Measurements from ENCODE around the gene GUCY1A1. TPM values are rescaled to one million over a fixed set of nuclear protein-coding genes. Genes with fewer than 3 reads are reported as not detected.
"Not testable (repeated sequence)": the region's sequence is repeated elsewhere in the genome, so short reads cannot be mapped to it uniquely, and the experiment has no call there.

Gene GUCY1A1, protein sequence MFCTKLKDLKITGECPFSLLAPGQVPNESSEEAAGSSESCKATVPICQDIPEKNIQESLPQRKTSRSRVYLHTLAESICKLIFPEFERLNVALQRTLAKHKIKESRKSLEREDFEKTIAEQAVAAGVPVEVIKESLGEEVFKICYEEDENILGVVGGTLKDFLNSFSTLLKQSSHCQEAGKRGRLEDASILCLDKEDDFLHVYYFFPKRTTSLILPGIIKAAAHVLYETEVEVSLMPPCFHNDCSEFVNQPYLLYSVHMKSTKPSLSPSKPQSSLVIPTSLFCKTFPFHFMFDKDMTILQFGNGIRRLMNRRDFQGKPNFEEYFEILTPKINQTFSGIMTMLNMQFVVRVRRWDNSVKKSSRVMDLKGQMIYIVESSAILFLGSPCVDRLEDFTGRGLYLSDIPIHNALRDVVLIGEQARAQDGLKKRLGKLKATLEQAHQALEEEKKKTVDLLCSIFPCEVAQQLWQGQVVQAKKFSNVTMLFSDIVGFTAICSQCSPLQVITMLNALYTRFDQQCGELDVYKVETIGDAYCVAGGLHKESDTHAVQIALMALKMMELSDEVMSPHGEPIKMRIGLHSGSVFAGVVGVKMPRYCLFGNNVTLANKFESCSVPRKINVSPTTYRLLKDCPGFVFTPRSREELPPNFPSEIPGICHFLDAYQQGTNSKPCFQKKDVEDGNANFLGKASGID
- total RNA-seq = 84.0 TPM

- DNase-seq (ENCODE audit: low read depth in 2 of 3, low spot score in 2 of 3) = peak in 1 of 3 donors; percentile 71
These were observed at the start of gene GUCY1A1 for GRCh38 chr4:155666344-155667221. GUCY1A1 (plus strand) TSS chr4:155666848; CDS start chr4:155696868, 30,020 bp downstream.

DNA sequence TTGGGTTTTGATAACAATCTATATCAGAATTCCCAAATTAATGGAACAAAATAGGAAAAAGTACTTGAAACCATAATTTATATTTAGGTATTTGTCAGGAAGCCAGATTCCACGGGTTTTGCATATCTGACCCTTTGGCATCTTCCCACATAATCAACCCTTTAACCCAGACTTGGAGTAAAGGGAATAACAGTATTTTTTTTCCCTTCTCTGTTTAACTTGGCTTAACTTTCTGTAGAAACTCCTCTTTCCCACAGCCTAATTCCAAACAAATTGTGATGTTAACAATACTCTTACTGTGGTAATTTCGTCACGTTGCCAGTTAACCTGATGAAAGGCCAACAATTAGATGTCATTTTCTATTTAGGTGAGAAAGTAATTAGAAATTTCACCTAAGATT is 49.4 kb upstream of the GUCY1A1 start:
- no peak for DNase-seq (ENCODE audit: low read depth in 2 of 3, low spot score in 2 of 3)

GRCh38 chr4:155618183-155618838 is 48.3 kb upstream of the GUCY1A1 start:
- DNase-seq (ENCODE audit: low read depth in 2 of 3, low spot score in 2 of 3) = no peak

DNA sequence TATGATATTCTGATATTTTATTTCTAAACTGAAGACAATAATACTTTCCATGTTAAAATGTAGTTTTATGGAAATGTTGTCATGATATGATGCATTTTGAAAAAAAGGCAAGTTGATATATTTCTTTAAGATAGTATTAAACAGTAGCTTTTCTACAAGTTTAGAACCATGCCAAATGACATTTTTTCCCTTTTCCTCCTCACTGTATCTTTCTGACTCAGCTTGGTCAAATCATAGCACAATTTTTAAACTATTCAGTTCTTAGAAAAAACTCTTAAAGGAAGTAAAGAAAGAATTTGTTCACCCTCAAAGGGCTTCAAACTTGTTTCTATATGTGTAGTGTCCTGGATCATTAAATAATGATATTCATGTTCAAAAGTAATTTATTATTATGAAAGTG is 46.0 kb upstream of the GUCY1A1 start:
- no peak for DNase-seq (ENCODE audit: low read depth in 2 of 3, low spot score in 2 of 3)

- no peak for DNase-seq (ENCODE audit: low read depth in 2 of 3, low spot score in 2 of 3)
These were observed 42.2 kb upstream of the GUCY1A1 start for GRCh38 chr4:155624478-155624877.

- DNase-seq (ENCODE audit: low read depth in 2 of 3, low spot score in 2 of 3) = no peak
These were observed 40.1 kb upstream of the GUCY1A1 start for GRCh38 chr4:155626561-155626960.

DNA sequence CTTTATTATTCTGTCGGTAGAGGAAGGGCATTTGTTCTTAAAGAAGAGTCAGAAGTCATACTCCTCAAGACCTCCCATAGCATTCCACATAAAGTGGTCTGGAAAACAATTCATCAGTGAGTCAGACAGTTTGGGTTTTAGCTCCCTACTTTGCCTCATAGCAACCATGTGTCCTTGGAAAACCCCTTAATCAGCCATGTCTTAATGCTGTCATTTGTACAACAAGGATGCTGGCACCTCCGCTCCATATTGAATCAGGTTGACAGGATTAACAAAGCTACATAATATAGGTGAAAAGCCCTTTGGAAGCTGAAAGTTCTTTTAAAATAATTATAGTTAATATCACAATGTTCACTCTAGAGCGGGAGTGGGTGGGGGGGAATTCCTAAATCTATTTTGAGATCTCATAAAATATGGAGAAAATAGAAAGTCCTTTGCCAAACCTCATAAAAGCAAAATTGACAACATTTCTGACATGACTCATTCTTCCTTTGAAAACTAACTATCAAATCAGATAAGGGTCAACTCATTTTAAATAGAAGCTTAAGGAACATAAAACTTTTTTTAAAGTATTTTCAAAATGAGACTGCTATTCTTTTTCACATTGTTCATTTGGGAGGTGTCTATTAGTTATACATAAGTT is 37.3 kb upstream of the GUCY1A1 start:
- no peak for DNase-seq (ENCODE audit: low read depth in 2 of 3, low spot score in 2 of 3)

GRCh38 chr4:155629956-155630355 is 36.7 kb upstream of the GUCY1A1 start:
- no peak for DNase-seq (ENCODE audit: low read depth in 2 of 3, low spot score in 2 of 3)

- no peak for DNase-seq (ENCODE audit: low read depth in 2 of 3, low spot score in 2 of 3)
These were observed 34.3 kb upstream of the GUCY1A1 start for GRCh38 chr4:155632310-155632840.

GRCh38 chr4:155638195-155638965 is 28.3 kb upstream of the GUCY1A1 start:
- peak in 2 of 3 donors; percentile 50 to 79 for DNase-seq (ENCODE audit: low read depth in 2 of 3, low spot score in 2 of 3)

GRCh38 chr4:155639704-155640523 is 26.7 kb upstream of the GUCY1A1 start:
- DNase-seq (ENCODE audit: low read depth in 2 of 3, low spot score in 2 of 3) = peak in 2 of 3 donors; percentile 65 to 88

GRCh38 chr4:155640751-155641150 is 25.9 kb upstream of the GUCY1A1 start:
- DNase-seq (ENCODE audit: low read depth in 2 of 3, low spot score in 2 of 3) = no peak

GRCh38 chr4:155643087-155643486 is 23.6 kb upstream of the GUCY1A1 start:
- no peak for DNase-seq (ENCODE audit: low read depth in 2 of 3, low spot score in 2 of 3)

DNA sequence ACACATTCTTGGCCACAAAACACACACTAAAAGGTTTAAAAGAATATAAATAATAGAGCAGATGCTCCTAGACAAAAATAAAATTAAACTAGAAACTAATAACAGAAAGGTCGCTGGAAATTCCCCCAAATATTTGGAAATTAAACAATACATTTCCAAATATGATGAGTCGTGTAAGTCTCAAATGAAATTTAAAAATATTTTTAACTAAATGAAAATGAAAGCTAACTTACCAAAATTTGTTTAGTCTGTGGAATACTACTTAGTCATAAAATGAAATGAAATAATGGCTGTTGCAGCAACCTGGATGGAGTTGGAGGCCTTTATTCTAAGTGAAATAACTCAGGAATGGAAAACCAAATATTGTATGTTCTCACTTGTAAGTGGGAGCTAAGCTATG is 20.6 kb upstream of the GUCY1A1 start:
- DNase-seq (ENCODE audit: low read depth in 2 of 3, low spot score in 2 of 3) = no peak

GRCh38 chr4:155650785-155651184 is 15.9 kb upstream of the GUCY1A1 start:
- DNase-seq (ENCODE audit: low read depth in 2 of 3, low spot score in 2 of 3) = not testable (repeated sequence)

DNA sequence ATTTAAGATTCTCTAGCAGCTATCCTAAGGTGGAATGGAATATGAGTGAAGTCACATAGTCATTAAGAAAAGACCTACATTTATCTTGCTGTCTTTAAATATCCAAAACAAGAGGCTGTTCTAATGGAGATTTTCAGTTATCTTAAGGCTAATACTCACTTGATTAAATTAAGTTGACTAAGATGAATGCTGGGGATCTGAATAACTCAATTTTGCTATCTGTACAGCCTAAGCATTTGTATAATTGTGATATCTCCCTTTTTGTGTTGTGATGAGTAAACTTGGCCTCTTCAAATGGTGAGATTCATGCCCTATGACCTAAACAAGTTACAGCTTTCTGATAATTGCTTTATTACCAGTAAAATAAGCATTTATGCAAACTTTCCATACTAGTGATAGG is 13.6 kb upstream of the GUCY1A1 start:
- no peak for DNase-seq (ENCODE audit: low read depth in 2 of 3, low spot score in 2 of 3)

- DNase-seq (ENCODE audit: low read depth in 2 of 3, low spot score in 2 of 3) = no peak
These were observed 10.6 kb upstream of the GUCY1A1 start for GRCh38 chr4:155656025-155656424.

DNA sequence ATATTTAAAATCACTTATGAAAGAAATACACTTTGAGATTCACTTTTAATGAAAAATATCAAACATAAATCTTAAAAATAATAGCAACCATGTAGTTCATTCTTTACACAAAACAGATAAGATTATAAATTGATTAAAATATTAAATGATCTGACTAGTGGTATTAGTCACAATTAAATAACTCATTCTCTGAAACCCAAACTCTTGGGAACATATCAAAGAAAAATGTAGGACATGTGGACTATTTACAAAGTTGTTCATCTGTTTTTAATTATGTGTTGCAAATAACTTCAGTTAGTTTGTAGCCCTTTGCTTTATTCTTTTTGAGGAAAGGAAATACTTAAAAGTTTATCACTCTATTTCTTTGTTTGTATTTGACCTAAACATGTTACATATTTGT is 9.5 kb upstream of the GUCY1A1 start:
- DNase-seq (ENCODE audit: low read depth in 2 of 3, low spot score in 2 of 3) = no peak
